Liver (tissue), 9 donors: ENCODE results near the gene CXCL1. TPM values are rescaled to one million over a fixed set of nuclear protein-coding genes. Genes with fewer than 3 reads are reported as not detected.

ENCODE experiments used
- DNase-seq: peaks from one replicate; pipeline ENCODE4 v3.0.0-alpha.2; 2017; ENCODE audit warnings: low spot score
- H3K27ac ChIP-seq, 2 donors: one replicate each; pipeline ENCODE4 v1.7.0; 2013; ENCODE audit warnings: inconsistent platforms in 2 of 2, low read length in 2 of 2, control low read depth in 1 of 2, low read depth in 1 of 2, mild to moderate bottlenecking in 1 of 2
- H3K27me3 ChIP-seq, 4 donors: one replicate each; pipeline versions ENCODE4 v1.6.1 to v1.7.0; 2013; ENCODE audit warnings: low read length in 3 of 4, inconsistent platforms in 1 of 4, mild to moderate bottlenecking in 1 of 4, moderate library complexity in 1 of 4; ENCODE audit not compliant: control insufficient read depth in 4 of 4, insufficient read depth in 4 of 4
- H3K36me3 ChIP-seq, 4 donors: one replicate each; pipeline versions ENCODE4 v1.6.1 to v1.7.0; 2013; ENCODE audit warnings: low read length in 3 of 4, mild to moderate bottlenecking in 3 of 4, low read depth in 1 of 4, moderate library complexity in 1 of 4; ENCODE audit not compliant: control insufficient read depth in 4 of 4, insufficient read depth in 3 of 4
- H3K4me1 ChIP-seq, 4 donors: one replicate each; pipeline versions ENCODE4 v1.6.1 to v1.7.0; 2013; ENCODE audit warnings: low read length in 3 of 4, mild to moderate bottlenecking in 3 of 4, moderate library complexity in 1 of 4; ENCODE audit not compliant: control insufficient read depth in 4 of 4, insufficient read depth in 4 of 4
- H3K4me3 ChIP-seq, 3 donors: one replicate each; pipeline versions ENCODE4 v1.6.1 to v1.7.0; 2013; ENCODE audit warnings: low read length in 3 of 3, control low read depth in 1 of 3, low read depth in 1 of 3, mild to moderate bottlenecking in 1 of 3
- H3K9ac ChIP-seq, 2 donors: one replicate each; pipeline ENCODE4 v1.7.0; 2013; ENCODE audit warnings: low read length in 2 of 2, mild to moderate bottlenecking in 2 of 2, moderate library complexity in 2 of 2, control low read depth in 1 of 2, low read depth in 1 of 2
- H3K9me3 ChIP-seq, 4 donors: one replicate each; pipeline versions ENCODE4 v1.6.1 to v1.7.0; 2013; ENCODE audit warnings: low read length in 3 of 4; ENCODE audit not compliant: control insufficient read depth in 4 of 4
- ATF3 ChIP-seq: IDR thresholded peaks from 2 replicates; pipeline ENCODE4 v1.6.1; 2016; ENCODE audit warnings: antibody characterized with exemption
- EGR1 ChIP-seq, 2 donors: IDR thresholded peaks; 2 replicates each; pipeline ENCODE4 v1.6.1; 2016 to 2018; ENCODE audit warnings: antibody characterized with exemption in 2 of 2, low read depth in 2 of 2
- FOXA1 ChIP-seq: IDR thresholded peaks from 2 replicates; pipeline ENCODE4 v1.6.1; 2016; ENCODE audit warnings: antibody characterized with exemption
- FOXA2 ChIP-seq: IDR thresholded peaks from 2 replicates; pipeline ENCODE4 v1.6.1; 2016; ENCODE audit warnings: antibody characterized with exemption
- GABPA ChIP-seq, 2 donors: IDR thresholded peaks in 1 of 2; conservative IDR thresholded peaks in 1 of 2; 2 replicates each; pipeline ENCODE4 v1.6.1; 2016; ENCODE audit warnings: antibody characterized with exemption in 2 of 2, mild to moderate bottlenecking in 1 of 2, moderate library complexity in 1 of 2
- HNF4A ChIP-seq, 2 donors: conservative IDR thresholded peaks; 2 replicates each; pipeline ENCODE4 v1.6.1; 2016; ENCODE audit warnings: antibody characterized with exemption in 2 of 2, mild to moderate bottlenecking in 2 of 2
- HNF4G ChIP-seq: IDR thresholded peaks from 2 replicates; pipeline ENCODE4 v1.6.1; 2016; ENCODE audit warnings: antibody characterized with exemption
- JUND ChIP-seq, 2 donors: IDR thresholded peaks; 2 replicates each; pipeline ENCODE4 v1.6.1; 2016; ENCODE audit warnings: antibody characterized with exemption in 2 of 2
- MAX ChIP-seq: IDR thresholded peaks from 2 replicates; pipeline ENCODE4 v1.6.1; 2016; ENCODE audit warnings: antibody characterized with exemption
- NR2F2 ChIP-seq: IDR thresholded peaks from 2 replicates; pipeline ENCODE4 v1.6.1; 2016; ENCODE audit warnings: antibody characterized with exemption
- RAD21 ChIP-seq, 2 donors: IDR thresholded peaks; 2 replicates each; pipeline ENCODE4 v1.6.1; 2016; ENCODE audit warnings: antibody characterized with exemption in 2 of 2, mild to moderate bottlenecking in 2 of 2
- REST ChIP-seq: IDR thresholded peaks from 2 replicates; pipeline ENCODE4 v1.6.1; 2016; ENCODE audit warnings: antibody characterized with exemption, mild to moderate bottlenecking
- RXRA ChIP-seq, 2 donors: IDR thresholded peaks; 2 replicates each; pipeline ENCODE4 v1.6.1; 2017 to 2018; ENCODE audit warnings: antibody characterized with exemption in 2 of 2, mild to moderate bottlenecking in 1 of 2
- TAF1 ChIP-seq: conservative IDR thresholded peaks from 2 replicates; pipeline ENCODE4 v1.6.1; 2016; ENCODE audit warnings: antibody characterized with exemption, mild to moderate bottlenecking
- YY1 ChIP-seq: IDR thresholded peaks from 2 replicates; pipeline ENCODE4 v1.6.1; 2016; ENCODE audit warnings: antibody characterized with exemption, mild to moderate bottlenecking
- ZBTB33 ChIP-seq: IDR thresholded peaks from 2 replicates; pipeline ENCODE4 v1.6.1; 2016; ENCODE audit warnings: antibody characterized with exemption
- WGBS: extraction: QIAGEN DNeasy Blood & Tissue Kit; methylation state at CpG from one replicate; pipeline ENCODE4 v1.1.7; 2013; 5-methylcytosine and 5-hydroxymethylcytosine counted together
- polyA plus RNA-seq, 2 donors: library from polyadenylated mRNA; stranded (reverse) in 1 of 2; unstranded in 1 of 2; fragments of 200-250 nt in 1 of 2; fragments of >200 nt in 1 of 2; fragmentation: Nextera tagmentation in 1 of 2; extraction: Ambion mirVana in 1 of 2; gene quantifications; one replicate each; pipeline versions ENCODE4 v1.2.1 to v1.2.3, GENCODE V29; 2013 to 2015
- total RNA-seq, 2 donors: library from RNA; depleted of rRNA; stranded (reverse); fragments of >200 nt; gene quantifications; one replicate each; pipeline ENCODE4 v1.2.3, GENCODE V29; 2014
- TF ChIP-seq, protein P1 (sequence below): fragments of 150-350 bp; IDR thresholded peaks from 2 replicates; pipeline ENCODE4 v1.5.1; 2017; ENCODE audit warnings: improper control_type of control experiment, low read depth, low read length; ENCODE audit not compliant: missing input control
- donor health status: healthy.
- donor health status: healthy.
- donor health status: healthy.
- donor health status: healthy.
- donor health status: healthy.

Gene CXCL1
- total and polyA plus RNA-seq, 4 donors = 0.97 to 4.2 (median 2.8) TPM; not detected in 1

GRCh38 chr4:73821325-73821724 is 47.9 kb upstream of the CXCL1 start:
- no peak for DNase-seq
- Histone ChIP-seq H3K27me3 (no peaks in the 10 kb centered on the region), H3K27ac (no peak overlapping the region), H3K4me1 (no peaks in the 10 kb centered on the region), H3K9ac (no peak overlapping the region), H3K4me3 (no peak overlapping the region), H3K9me3 (no peaks in the 10 kb centered on the region), H3K36me3 (no peaks in the 10 kb centered on the region)
- TF ChIP-seq REST = no peak
- no peak for TF ChIP-seq TAF1
- no peak for TF ChIP-seq HNF4A (conservative IDR thresholded peaks at IDR 0.05)
- TF ChIP-seq RXRA (IDR thresholded peaks at IDR 0.05) = no peak
- TF ChIP-seq HNF4G = no peak
- no peak for TF ChIP-seq FOXA2
- TF ChIP-seq GABPA (IDR thresholded peaks at IDR 0.05 in 1 of 2, conservative IDR thresholded peaks at IDR 0.05 in 1 of 2) = no peak
- TF ChIP-seq JUND (IDR thresholded peaks at IDR 0.05) = no peak
- TF ChIP-seq YY1 = no peak
- TF ChIP-seq RAD21 (IDR thresholded peaks at IDR 0.05) = no peak
- TF ChIP-seq FOXA1 = no peak
- no peak for TF ChIP-seq MAX
- TF ChIP-seq NR2F2 = no peak
- WGBS = 83% methylated on average over 4 of the region's 4 CpGs

- WGBS = 80% methylated on average over 3 of the region's 3 CpGs
- DNase-seq = no peak
- H3K9ac ChIP-seq = no peak overlapping the region
- H3K4me3 ChIP-seq = no peak overlapping the region
- H3K27ac ChIP-seq = no peak overlapping the region
- H3K9me3 ChIP-seq = no peaks in the 10 kb centered on the region
- no peaks in the 10 kb centered on the region for H3K27me3 ChIP-seq
- no peaks in the 10 kb centered on the region for H3K4me1 ChIP-seq
- no peaks in the 10 kb centered on the region for H3K36me3 ChIP-seq
- TF ChIP-seq NR2F2 (no peak), HNF4A (conservative IDR thresholded peaks at IDR 0.05) (no peak), YY1 (no peak), FOXA1 (no peak), FOXA2 (no peak), ZBTB33 (no peak), HNF4G (no peak), RAD21 (IDR thresholded peaks at IDR 0.05) (no peak), GABPA (IDR thresholded peaks at IDR 0.05 in 1 of 2, conservative IDR thresholded peaks at IDR 0.05 in 1 of 2) (no peak), ATF3 (no peak), EGR1 (IDR thresholded peaks at IDR 0.05; ENCODE audit: low read depth in 2 of 2) (no peak), JUND (IDR thresholded peaks at IDR 0.05) (no peak), RXRA (IDR thresholded peaks at IDR 0.05) (no peak), REST (no peak)
- TF ChIP-seq, protein P1, sequence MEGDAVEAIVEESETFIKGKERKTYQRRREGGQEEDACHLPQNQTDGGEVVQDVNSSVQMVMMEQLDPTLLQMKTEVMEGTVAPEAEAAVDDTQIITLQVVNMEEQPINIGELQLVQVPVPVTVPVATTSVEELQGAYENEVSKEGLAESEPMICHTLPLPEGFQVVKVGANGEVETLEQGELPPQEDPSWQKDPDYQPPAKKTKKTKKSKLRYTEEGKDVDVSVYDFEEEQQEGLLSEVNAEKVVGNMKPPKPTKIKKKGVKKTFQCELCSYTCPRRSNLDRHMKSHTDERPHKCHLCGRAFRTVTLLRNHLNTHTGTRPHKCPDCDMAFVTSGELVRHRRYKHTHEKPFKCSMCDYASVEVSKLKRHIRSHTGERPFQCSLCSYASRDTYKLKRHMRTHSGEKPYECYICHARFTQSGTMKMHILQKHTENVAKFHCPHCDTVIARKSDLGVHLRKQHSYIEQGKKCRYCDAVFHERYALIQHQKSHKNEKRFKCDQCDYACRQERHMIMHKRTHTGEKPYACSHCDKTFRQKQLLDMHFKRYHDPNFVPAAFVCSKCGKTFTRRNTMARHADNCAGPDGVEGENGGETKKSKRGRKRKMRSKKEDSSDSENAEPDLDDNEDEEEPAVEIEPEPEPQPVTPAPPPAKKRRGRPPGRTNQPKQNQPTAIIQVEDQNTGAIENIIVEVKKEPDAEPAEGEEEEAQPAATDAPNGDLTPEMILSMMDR = no peak
Measured at GRCh38 chr4:73822389-73822788, 46.8 kb upstream of the CXCL1 start.
